H1 (cell line): ENCODE results near the gene LANCL2. TPM values are rescaled to one million over a fixed set of nuclear protein-coding genes. Genes with fewer than 3 reads are reported as not detected.

ENCODE experiments used
- CTCF ChIA-PET: fragments of 300-600 bp; sonication (Branson Sonifier 250); formaldehyde crosslinking; loops from one replicate; lab custom pipeline; 2021; ENCODE audit not compliant: partially characterized antibody; lab: Charles Lee
- POLR2A ChIA-PET: fragments of 300-600 bp; sonication (Branson Sonifier 250); formaldehyde crosslinking; loops from one replicate; lab custom pipeline; 2021; ENCODE audit warnings: inconsistent platforms; ENCODE audit not compliant: partially characterized antibody; lab: Charles Lee
- DNase-seq, 2 experiments: peaks; one replicate each; pipeline versions ENCODE4 v3.0.0 to v3.0.0-alpha.2; 2010 to 2022; ENCODE audit warnings: low spot score in 2 of 2, low read depth in 1 of 2, mixed read lengths in 1 of 2
- FAIRE-seq: peaks from 2 replicates; lab custom pipeline; 2011; peaks lifted over from hg19 to GRCh38; lab: Jason Lieb, UNC
- H2AFZ ChIP-seq: 2 replicates; pipeline ENCODE4 v1.8.1; 2012; ENCODE audit warnings: low read length, inconsistent platforms
- H2AK5ac ChIP-seq: 2 replicates; pipeline ENCODE4 v1.6.1; 2013; ENCODE audit warnings: low read depth, low read length
- H2BK120ac ChIP-seq: replicated peaks from 2 replicates; pipeline ENCODE3; 2013; ENCODE audit warnings: low read depth, low read length, inconsistent platforms
- H2BK12ac ChIP-seq: 2 replicates; pipeline ENCODE4 v1.6.1; 2013; ENCODE audit warnings: low read depth, low read length
- H2BK15ac ChIP-seq: 2 replicates; pipeline ENCODE4 v1.6.1; 2013; ENCODE audit warnings: low read length
- H2BK20ac ChIP-seq: 2 replicates; pipeline ENCODE4 v1.6.1; 2013; ENCODE audit warnings: low read length
- H2BK5ac ChIP-seq: 2 replicates; pipeline ENCODE4 v1.6.1; 2013; ENCODE audit warnings: low read depth, low read length
- H3K14ac ChIP-seq: 2 replicates; pipeline ENCODE4 v1.6.1; 2013; ENCODE audit warnings: inconsistent platforms; ENCODE audit not compliant: insufficient read length
- H3K18ac ChIP-seq: 2 replicates; pipeline ENCODE4 v1.6.1; 2013; ENCODE audit warnings: low read length; ENCODE audit errors: extremely low read depth
- H3K23ac ChIP-seq: 2 replicates; pipeline ENCODE4 v1.6.1; 2013; ENCODE audit warnings: inconsistent platforms; ENCODE audit not compliant: insufficient read length
- H3K23me2 ChIP-seq: 2 replicates; pipeline ENCODE4 v1.6.1; 2013; ENCODE audit warnings: low read depth, low read length
- H3K27ac ChIP-seq: 2 replicates; pipeline ENCODE4 v1.6.1; 2011; ENCODE audit warnings: low read depth, low read length, inconsistent platforms
- H3K27me3 ChIP-seq, 4 experiments: replicated peaks in 1 of 4; 1 replicate in 1 of 4; 2 replicates in 3 of 4; pipeline versions ENCODE4 v1.6.1 to v1.8.1; 2011 to 2013; ENCODE audit warnings: low read length in 3 of 4, mild to moderate bottlenecking in 3 of 4, inconsistent platforms in 2 of 4, mixed read lengths in 2 of 4, moderate library complexity in 1 of 4; ENCODE audit not compliant: control insufficient read depth in 3 of 4, insufficient read depth in 3 of 4; ENCODE audit errors: extremely low read depth in 1 of 4
- H3K36me3 ChIP-seq, 4 experiments: 2 replicates each; pipeline versions ENCODE4 v1.6.1 to v1.8.1; 2011 to 2013; ENCODE audit warnings: mild to moderate bottlenecking in 4 of 4, low read length in 3 of 4, moderate library complexity in 2 of 4, control low read depth in 1 of 4, inconsistent platforms in 1 of 4; ENCODE audit not compliant: insufficient read depth in 4 of 4, control insufficient read depth in 2 of 4
- H3K4ac ChIP-seq: replicated peaks from 2 replicates; pipeline ENCODE3; 2013; ENCODE audit warnings: low read length, low read depth, mixed read lengths, inconsistent platforms; ENCODE audit not compliant: insufficient read length
- H3K4me1 ChIP-seq, 4 experiments: replicated peaks in 1 of 4; 1 replicate in 1 of 4; 2 replicates in 3 of 4; pipeline versions ENCODE4 v1.6.1 to v1.8.1; 2011 to 2013; ENCODE audit warnings: low read length in 3 of 4, inconsistent platforms in 2 of 4, mixed read lengths in 1 of 4; ENCODE audit not compliant: insufficient read depth in 4 of 4, control insufficient read depth in 3 of 4
- H3K4me2 ChIP-seq, 2 experiments: 2 replicates each; pipeline versions ENCODE4 v1.6.1 to v1.8.1; 2011 to 2013; ENCODE audit warnings: low read depth in 2 of 2, low read length in 2 of 2, control low read depth in 1 of 2, inconsistent platforms in 1 of 2, mild to moderate bottlenecking in 1 of 2; ENCODE audit not compliant: insufficient read depth in 1 of 2
- H3K4me3 ChIP-seq, 4 experiments: fragments of 200-600, 300-600 bp in 1 of 4; sonication (generic), shearing (Covaris generic), sonication (Bioruptor Twin) in 1 of 4; 2 replicates each; pipeline versions ENCODE4 v1.5.1 to v1.8.1; 2011 to 2016; ENCODE audit warnings: low read length in 4 of 4, low read depth in 3 of 4, control low read depth in 2 of 4, inconsistent platforms in 2 of 4, mild to moderate bottlenecking in 2 of 4, mixed read lengths in 1 of 4, moderate library complexity in 1 of 4; ENCODE audit not compliant: insufficient read depth in 2 of 4; ENCODE audit errors: extremely low read depth in 1 of 4
- H3K56ac ChIP-seq: replicated peaks from 2 replicates; pipeline ENCODE3; 2013; ENCODE audit warnings: low read depth, mild to moderate bottlenecking, mixed read lengths, low read length, inconsistent platforms; ENCODE audit not compliant: insufficient read length
- H3K79me1 ChIP-seq: 2 replicates; pipeline ENCODE4 v1.6.1; 2013; ENCODE audit warnings: low read depth, low read length, control low read depth
- H3K79me2 ChIP-seq, 2 experiments: 2 replicates each; pipeline versions ENCODE4 v1.6.1 to v1.8.1; 2012 to 2013; ENCODE audit warnings: low read length in 2 of 2, mild to moderate bottlenecking in 2 of 2, inconsistent platforms in 1 of 2; ENCODE audit not compliant: insufficient read depth in 2 of 2, control insufficient read depth in 1 of 2
- H3K9ac ChIP-seq, 4 experiments: replicated peaks in 1 of 4; 1 replicate in 1 of 4; 2 replicates in 3 of 4; pipeline versions ENCODE4 v1.6.1 to v1.8.1; 2011 to 2013; ENCODE audit warnings: low read depth in 3 of 4, low read length in 3 of 4, control low read depth in 2 of 4, mild to moderate bottlenecking in 2 of 4, moderate library complexity in 2 of 4, inconsistent platforms in 1 of 4; ENCODE audit errors: extremely low read depth in 1 of 4
- H3K9me3 ChIP-seq, 2 experiments: 2 replicates each; pipeline versions ENCODE4 v1.6.1 to v1.8.1; 2012 to 2013; ENCODE audit warnings: mild to moderate bottlenecking in 2 of 2, moderate library complexity in 2 of 2, control low read depth in 1 of 2, inconsistent platforms in 1 of 2, low read depth in 1 of 2, low read length in 1 of 2, mixed read lengths in 1 of 2; ENCODE audit not compliant: insufficient read depth in 2 of 2
- H4K20me1 ChIP-seq, 2 experiments: replicated peaks in 1 of 2; 2 replicates each; pipeline versions ENCODE3 to v1.8.1; 2011 to 2013; ENCODE audit warnings: inconsistent platforms in 2 of 2, low read length in 2 of 2, mild to moderate bottlenecking in 1 of 2; ENCODE audit not compliant: insufficient read depth in 2 of 2, control insufficient read depth in 1 of 2
- H4K5ac ChIP-seq: 2 replicates; pipeline ENCODE4 v1.6.1; 2013; ENCODE audit warnings: low read length, low read depth, mixed read lengths, inconsistent platforms; ENCODE audit not compliant: insufficient read length
- H4K8ac ChIP-seq: 2 replicates; pipeline ENCODE4 v1.8.0; 2013; ENCODE audit warnings: mild to moderate bottlenecking, moderate library complexity, low read length, inconsistent platforms; ENCODE audit not compliant: insufficient read depth; ENCODE audit errors: extremely low read depth
- H4K91ac ChIP-seq: replicated peaks from 2 replicates; pipeline ENCODE3; 2013; ENCODE audit warnings: low read length, mixed read lengths, inconsistent platforms; ENCODE audit not compliant: insufficient read length
- CBX8 ChIP-seq: fragments of 300-800, 300-1000 bp; sonication (generic); IDR thresholded peaks from 2 replicates; pipeline ENCODE4 v1.7.1; 2016; ENCODE audit warnings: low read depth, low read length, borderline replicate concordance
- EGR1 ChIP-seq: IDR thresholded peaks from 2 replicates; pipeline ENCODE4 v1.6.1; 2011; ENCODE audit warnings: low read depth, low read length, borderline replicate concordance
- EP300 ChIP-seq, 2 experiments: IDR thresholded peaks; 1 replicate in 1 of 2; 2 replicates in 1 of 2; pipeline ENCODE4 v1.6.1; 2011 to 2012; ENCODE audit warnings: low read depth in 2 of 2, low read length in 2 of 2, mild to moderate bottlenecking in 2 of 2, borderline replicate concordance in 1 of 2, inconsistent platforms in 1 of 2, moderate library complexity in 1 of 2
- NRF1 ChIP-seq: IDR thresholded peaks from 2 replicates; pipeline ENCODE4 v1.6.1; 2011; ENCODE audit warnings: mild to moderate bottlenecking, low read depth, low read length, improper control_type of control experiment
- RAD21 ChIP-seq, 2 experiments: IDR thresholded peaks in 1 of 2; conservative IDR thresholded peaks in 1 of 2; 2 replicates each; pipeline ENCODE4 v1.6.1; 2011; ENCODE audit warnings: low read depth in 2 of 2, low read length in 2 of 2, improper control_type of control experiment in 1 of 2, inconsistent platforms in 1 of 2, mild to moderate bottlenecking in 1 of 2, moderate library complexity in 1 of 2
- RNF2 ChIP-seq: fragments of 200-900, 300-1000 bp; sonication (generic); IDR thresholded peaks from 2 replicates; pipeline ENCODE4 v1.7.1; 2016; ENCODE audit warnings: borderline replicate concordance, low read depth, mild to moderate bottlenecking, antibody characterized with exemption, low read length; ENCODE audit not compliant: poor library complexity, severe bottlenecking; ENCODE audit errors: missing control alignments
- WGBS, 2 experiments: shearing (Covaris generic) in 1 of 2; methylation state at CpG; one replicate each; pipeline versions ENCODE4 v1.1.6 to v1.1.7; 2013 to 2015; ENCODE audit warnings: low lambda C conversion rate in 2 of 2, mixed read lengths in 2 of 2, inconsistent platforms in 1 of 2, low coverage in 1 of 2, missing lambda C conversion rate in 1 of 2; ENCODE audit not compliant: insufficient replicate concordance in 2 of 2, insufficient coverage in 1 of 2, insufficient read length in 1 of 2; ENCODE audit errors: extremely low coverage in 1 of 2, missing lambda C conversion rate in 1 of 2; 5-methylcytosine and 5-hydroxymethylcytosine counted together
- polyA plus RNA-seq, 7 experiments: library from polyadenylated mRNA; depleted of rRNA in 3 of 7; stranded (reverse) in 5 of 7; unstranded in 2 of 7; fragments of >200 nt in 5 of 7; fragments of 200-250 nt in 2 of 7; gene quantifications; 1 replicate in 5 of 7; 2 replicates in 1 of 7; 4 replicates in 1 of 7; pipeline versions ENCODE4 v1.2.1 to v1.2.3, GENCODE V29; 2011 to 2013; ENCODE audit warnings: missing spikeins in 2 of 7, mixed read lengths in 2 of 7
- total RNA-seq: library from RNA; stranded (reverse); fragmentation: NEBNext Ultra II Directional; extraction: Animal tissue kit (Norgen Biotek cat#: 25700); gene quantifications from 2 replicates; pipeline ENCODE4 v1.2.1, GENCODE V29; 2021
- TF ChIP-seq, protein P1 (sequence below): IDR thresholded peaks from 2 replicates; pipeline ENCODE4 v1.6.1; 2012; ENCODE audit warnings: inconsistent platforms
- TF ChIP-seq, protein P2 (sequence below), 3 experiments: IDR thresholded peaks; 1 replicate in 2 of 3; 2 replicates in 1 of 3; pipeline versions ENCODE4 v1.5.1 to v1.6.1; 2011; ENCODE audit warnings: low read length in 3 of 3, mild to moderate bottlenecking in 3 of 3, inconsistent platforms in 2 of 3, low read depth in 1 of 3, moderate library complexity in 1 of 3; ENCODE audit not compliant: insufficient read depth in 1 of 3; ENCODE audit errors: control extremely low read depth in 1 of 3

LANCL2 gene
- total and polyA plus RNA-seq, 2 of the 8 experiments (the other 6 are each of a cell fraction or from before 2014, with no cell fraction given), result 9.2 to 9.5 TPM

DNA sequence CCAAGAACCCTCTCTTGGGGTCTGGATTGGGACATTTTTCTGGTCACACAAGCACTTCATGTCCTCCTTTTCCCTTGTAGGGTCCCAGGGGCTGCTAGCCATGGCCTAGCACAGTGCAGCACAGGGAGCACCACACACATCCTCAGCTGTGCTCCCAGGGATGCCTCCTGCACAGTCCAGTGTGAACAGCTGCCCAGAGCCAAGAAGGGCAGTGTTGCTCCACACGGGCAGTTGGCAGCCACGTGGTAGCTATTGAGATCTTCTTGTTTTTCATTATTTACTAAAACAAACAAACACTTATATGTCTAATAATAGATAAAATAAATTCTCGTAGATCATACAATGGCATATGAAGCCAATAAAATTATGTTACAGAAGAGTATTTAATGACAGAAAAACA, 13.9 kb upstream of the LANCL2 start:
- ChIA-PET POLR2A (interaction anchor here (2.6 kb wide), 1 partner anchor 15 kb away, joined by 15 read pairs; the partner anchor contains the start of gene LANCL2), CTCF (interaction anchor here (0.6 to 2.0 kb wide), 4 partner anchors 7 to 562 kb away, joined by 3 to 8 read pairs (median 3); no protein-coding TSS in a partner anchor)
- Histone ChIP-seq H3K9ac (no peak overlapping the region), H3K4me2 (no peak overlapping the region), H4K8ac (no peak overlapping the region), H3K23me2 (0 out of 2 replicates have a peak, but pooled peaks cover 2% of the 10 kb centered on the region), H2AK5ac (no peak overlapping the region), H3K18ac (no peak overlapping the region), H2AFZ (no peak overlapping the region; the same call in 1 of the 2 replicates), H3K79me1 (no peaks in the 10 kb centered on the region), H2BK20ac (no peak overlapping the region), H3K4me3 (no peak overlapping the region), H2BK15ac (no peak overlapping the region), H3K36me3 (no peaks in the 10 kb centered on the region), H2BK120ac (no peak overlapping the region), H3K9me3 (no peaks in the 10 kb centered on the region), H4K5ac (no peak overlapping the region), H3K14ac (no peak overlapping the region), H2BK5ac (no peak overlapping the region), H3K79me2 (no peaks in the 10 kb centered on the region), H4K20me1 (no peaks in the 10 kb centered on the region), H3K27ac (no peak overlapping the region), H3K56ac (no peak overlapping the region), H2BK12ac (no peak overlapping the region), H3K4ac (no peak overlapping the region), H3K27me3 (no peaks in the 10 kb centered on the region), H3K23ac (no peak overlapping the region), H4K91ac (no peak overlapping the region), H3K4me1 (peaks cover 0 to 3% (median 0%) of the 10 kb centered on the region in 4 experiments; a peak in 1 of 7 replicates)
- WGBS, 2 experiments, result 74% methylated on average over 3 of the region's 3 CpGs; no CpG with 5 or more reads in 1 of the 2 experiments
- DNase-seq (no peak), FAIRE-seq (no peak)
- TF ChIP-seq EGR1 (no peak), RNF2 (no peak), CBX8 (no peak), EP300 (IDR thresholded peaks at IDR 0.05; ENCODE audit: borderline replicate concordance in 1 of 2, low read depth in 2 of 2, low read length in 2 of 2) (no peak), RAD21 (IDR thresholded peaks at IDR 0.05 in 1 of 2, conservative IDR thresholded peaks at IDR 0.05 in 1 of 2; ENCODE audit: low read depth in 2 of 2, low read length in 2 of 2) (no peak), NRF1 (no peak)
- TF ChIP-seq, protein P1, sequence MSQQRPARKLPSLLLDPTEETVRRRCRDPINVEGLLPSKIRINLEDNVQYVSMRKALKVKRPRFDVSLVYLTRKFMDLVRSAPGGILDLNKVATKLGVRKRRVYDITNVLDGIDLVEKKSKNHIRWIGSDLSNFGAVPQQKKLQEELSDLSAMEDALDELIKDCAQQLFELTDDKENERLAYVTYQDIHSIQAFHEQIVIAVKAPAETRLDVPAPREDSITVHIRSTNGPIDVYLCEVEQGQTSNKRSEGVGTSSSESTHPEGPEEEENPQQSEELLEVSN, result no peak
- TF ChIP-seq, protein P2, sequence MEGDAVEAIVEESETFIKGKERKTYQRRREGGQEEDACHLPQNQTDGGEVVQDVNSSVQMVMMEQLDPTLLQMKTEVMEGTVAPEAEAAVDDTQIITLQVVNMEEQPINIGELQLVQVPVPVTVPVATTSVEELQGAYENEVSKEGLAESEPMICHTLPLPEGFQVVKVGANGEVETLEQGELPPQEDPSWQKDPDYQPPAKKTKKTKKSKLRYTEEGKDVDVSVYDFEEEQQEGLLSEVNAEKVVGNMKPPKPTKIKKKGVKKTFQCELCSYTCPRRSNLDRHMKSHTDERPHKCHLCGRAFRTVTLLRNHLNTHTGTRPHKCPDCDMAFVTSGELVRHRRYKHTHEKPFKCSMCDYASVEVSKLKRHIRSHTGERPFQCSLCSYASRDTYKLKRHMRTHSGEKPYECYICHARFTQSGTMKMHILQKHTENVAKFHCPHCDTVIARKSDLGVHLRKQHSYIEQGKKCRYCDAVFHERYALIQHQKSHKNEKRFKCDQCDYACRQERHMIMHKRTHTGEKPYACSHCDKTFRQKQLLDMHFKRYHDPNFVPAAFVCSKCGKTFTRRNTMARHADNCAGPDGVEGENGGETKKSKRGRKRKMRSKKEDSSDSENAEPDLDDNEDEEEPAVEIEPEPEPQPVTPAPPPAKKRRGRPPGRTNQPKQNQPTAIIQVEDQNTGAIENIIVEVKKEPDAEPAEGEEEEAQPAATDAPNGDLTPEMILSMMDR (IDR thresholded peaks at IDR 0.05; ENCODE audit: control extremely low read depth in 1 of 3, insufficient read depth in 1 of 3, low read depth in 1 of 3, low read length in 3 of 3), result no peak
